ENCODE results near the gene SGO2.

SGO2 gene, protein sequence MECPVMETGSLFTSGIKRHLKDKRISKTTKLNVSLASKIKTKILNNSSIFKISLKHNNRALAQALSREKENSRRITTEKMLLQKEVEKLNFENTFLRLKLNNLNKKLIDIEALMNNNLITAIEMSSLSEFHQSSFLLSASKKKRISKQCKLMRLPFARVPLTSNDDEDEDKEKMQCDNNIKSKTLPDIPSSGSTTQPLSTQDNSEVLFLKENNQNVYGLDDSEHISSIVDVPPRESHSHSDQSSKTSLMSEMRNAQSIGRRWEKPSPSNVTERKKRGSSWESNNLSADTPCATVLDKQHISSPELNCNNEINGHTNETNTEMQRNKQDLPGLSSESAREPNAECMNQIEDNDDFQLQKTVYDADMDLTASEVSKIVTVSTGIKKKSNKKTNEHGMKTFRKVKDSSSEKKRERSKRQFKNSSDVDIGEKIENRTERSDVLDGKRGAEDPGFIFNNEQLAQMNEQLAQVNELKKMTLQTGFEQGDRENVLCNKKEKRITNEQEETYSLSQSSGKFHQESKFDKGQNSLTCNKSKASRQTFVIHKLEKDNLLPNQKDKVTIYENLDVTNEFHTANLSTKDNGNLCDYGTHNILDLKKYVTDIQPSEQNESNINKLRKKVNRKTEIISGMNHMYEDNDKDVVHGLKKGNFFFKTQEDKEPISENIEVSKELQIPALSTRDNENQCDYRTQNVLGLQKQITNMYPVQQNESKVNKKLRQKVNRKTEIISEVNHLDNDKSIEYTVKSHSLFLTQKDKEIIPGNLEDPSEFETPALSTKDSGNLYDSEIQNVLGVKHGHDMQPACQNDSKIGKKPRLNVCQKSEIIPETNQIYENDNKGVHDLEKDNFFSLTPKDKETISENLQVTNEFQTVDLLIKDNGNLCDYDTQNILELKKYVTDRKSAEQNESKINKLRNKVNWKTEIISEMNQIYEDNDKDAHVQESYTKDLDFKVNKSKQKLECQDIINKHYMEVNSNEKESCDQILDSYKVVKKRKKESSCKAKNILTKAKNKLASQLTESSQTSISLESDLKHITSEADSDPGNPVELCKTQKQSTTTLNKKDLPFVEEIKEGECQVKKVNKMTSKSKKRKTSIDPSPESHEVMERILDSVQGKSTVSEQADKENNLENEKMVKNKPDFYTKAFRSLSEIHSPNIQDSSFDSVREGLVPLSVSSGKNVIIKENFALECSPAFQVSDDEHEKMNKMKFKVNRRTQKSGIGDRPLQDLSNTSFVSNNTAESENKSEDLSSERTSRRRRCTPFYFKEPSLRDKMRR

DNA sequence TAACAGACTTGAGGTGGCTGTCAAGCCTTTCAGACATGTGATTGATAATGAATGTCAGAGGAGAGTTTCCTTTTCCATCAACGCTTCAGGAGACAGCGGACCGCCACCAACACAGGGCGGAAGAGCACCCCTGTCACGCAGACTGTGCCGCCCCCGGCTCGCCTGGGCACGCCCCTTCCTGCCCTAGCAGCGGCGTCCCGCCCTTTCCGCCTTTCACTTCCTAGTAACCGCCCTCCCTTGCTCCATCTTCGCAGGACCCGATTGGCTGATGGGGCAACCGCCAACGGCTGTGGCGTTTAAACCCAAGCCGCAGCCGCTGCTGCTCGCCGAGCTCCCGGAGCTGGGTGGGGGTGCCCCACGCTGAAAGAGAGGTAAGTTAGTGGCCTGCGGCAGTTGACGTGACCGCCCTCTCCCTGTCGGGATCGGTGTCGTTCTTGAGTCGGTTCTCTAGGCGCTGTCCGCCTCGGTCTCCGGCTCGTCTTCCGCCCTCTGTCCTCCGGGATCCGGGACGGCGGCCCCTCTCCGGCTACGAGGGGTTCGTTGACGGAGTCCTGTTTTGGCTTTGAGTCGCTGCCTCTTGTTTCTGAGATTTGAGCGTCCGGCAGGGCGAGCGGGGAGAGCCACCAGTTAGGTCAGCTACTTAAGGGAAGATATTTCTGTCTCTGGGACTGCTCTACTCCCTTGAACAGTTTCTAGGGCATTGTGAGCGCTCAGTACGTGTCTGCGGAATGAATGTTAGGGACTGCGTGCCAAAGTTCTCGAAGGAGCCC, at the start of gene SGO2:
Gene SGO2, plus strand, starts transcription at position 326 of the 770 bp plus-strand sequence. CDS start 6,769 bp downstream, outside the sequence.
- H3K27ac ChIP-seq = peak within 1 kb of the TSS; percentile 86
- TF ChIP-seq ZFX (IDR thresholded peaks at IDR 0.05) = no peak
- TF ChIP-seq, protein P1, sequence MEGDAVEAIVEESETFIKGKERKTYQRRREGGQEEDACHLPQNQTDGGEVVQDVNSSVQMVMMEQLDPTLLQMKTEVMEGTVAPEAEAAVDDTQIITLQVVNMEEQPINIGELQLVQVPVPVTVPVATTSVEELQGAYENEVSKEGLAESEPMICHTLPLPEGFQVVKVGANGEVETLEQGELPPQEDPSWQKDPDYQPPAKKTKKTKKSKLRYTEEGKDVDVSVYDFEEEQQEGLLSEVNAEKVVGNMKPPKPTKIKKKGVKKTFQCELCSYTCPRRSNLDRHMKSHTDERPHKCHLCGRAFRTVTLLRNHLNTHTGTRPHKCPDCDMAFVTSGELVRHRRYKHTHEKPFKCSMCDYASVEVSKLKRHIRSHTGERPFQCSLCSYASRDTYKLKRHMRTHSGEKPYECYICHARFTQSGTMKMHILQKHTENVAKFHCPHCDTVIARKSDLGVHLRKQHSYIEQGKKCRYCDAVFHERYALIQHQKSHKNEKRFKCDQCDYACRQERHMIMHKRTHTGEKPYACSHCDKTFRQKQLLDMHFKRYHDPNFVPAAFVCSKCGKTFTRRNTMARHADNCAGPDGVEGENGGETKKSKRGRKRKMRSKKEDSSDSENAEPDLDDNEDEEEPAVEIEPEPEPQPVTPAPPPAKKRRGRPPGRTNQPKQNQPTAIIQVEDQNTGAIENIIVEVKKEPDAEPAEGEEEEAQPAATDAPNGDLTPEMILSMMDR (conservative IDR thresholded peaks at IDR 0.05) = no peak

DNA sequence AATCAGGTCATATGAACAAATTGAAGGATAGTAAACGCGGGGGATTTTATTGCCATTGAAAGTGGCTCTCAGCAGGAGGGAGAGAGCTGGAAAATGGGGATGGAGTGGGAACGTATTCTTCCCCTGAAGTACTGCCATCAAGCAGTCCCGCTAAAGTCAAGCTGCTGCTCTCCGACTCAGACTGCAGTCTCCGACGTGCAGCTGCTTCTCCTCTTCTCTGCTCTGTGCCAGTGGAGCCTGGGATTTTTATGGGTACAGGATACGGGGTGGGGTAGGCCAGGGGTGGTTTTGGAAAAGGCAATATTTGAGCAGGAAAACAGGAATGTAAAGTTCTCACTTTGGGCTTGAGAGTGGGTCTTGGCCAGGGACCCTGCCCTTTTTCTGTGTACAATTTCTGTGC, 49.2 kb upstream of the SGO2 start:
- TF ChIP-seq, protein P1 (conservative IDR thresholded peaks at IDR 0.05) = no peak
- TF ChIP-seq ZFX (IDR thresholded peaks at IDR 0.05) = no peak
- H3K27ac ChIP-seq = no peak overlapping the region

DNA sequence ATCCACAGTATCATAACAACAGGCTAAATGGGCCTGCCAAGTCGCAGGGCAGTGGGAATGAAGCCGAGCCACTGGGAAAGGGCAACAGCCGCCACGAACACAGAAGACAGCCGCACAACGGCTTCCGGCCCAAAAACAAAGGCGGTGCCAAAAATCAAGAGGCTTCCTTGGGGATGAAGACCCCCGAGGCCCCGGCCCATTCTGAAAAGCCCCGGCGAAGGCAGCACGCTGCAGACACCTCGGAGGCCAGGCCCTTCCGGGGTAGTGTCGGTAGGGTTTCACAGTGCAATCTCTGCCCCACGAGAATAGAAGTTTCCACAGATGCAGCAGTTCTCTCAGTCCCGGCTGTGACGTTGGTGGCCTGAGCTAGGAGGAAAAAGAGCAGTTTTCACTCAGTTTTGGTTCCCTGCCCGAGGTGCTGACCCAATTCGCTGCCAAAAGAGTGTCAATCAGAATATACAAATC, 48.3 kb upstream of the SGO2 start:
- TF ChIP-seq ZFX (IDR thresholded peaks at IDR 0.05) = no peak
- TF ChIP-seq, protein P1 (conservative IDR thresholded peaks at IDR 0.05) = no peak
- no peak overlapping the region for H3K27ac ChIP-seq

DNA sequence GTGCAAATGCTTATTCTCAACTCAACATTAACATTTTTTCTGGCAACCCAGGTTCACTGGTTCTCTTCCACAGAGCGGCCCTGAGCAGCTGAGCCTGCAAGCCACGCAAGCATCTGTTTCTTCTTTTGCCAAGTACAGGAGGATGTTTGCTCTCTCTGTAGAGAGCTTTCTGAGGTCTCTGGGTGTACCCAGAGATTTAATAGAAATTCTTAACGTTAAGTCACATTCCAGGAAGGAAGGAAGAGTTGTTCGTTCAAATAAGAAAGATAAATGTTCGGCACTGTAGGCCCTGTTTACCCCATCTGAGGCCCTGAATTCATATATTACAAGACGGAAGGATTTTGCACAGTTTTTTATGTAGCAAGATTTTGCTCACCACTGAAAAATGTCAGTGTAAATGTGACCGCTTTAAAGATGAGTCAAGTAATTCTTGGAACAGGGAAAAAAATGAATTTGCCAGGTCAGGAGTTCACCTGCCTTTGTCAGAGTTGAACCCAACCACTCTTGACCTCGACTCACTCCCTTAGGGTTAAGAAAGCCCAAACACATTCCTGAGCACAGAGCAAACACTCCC, 46.2 kb upstream of the SGO2 start:
- H3K27ac ChIP-seq = no peak overlapping the region
- TF ChIP-seq, protein P1 (conservative IDR thresholded peaks at IDR 0.05) = no peak
- no peak for TF ChIP-seq ZFX (IDR thresholded peaks at IDR 0.05)

DNA sequence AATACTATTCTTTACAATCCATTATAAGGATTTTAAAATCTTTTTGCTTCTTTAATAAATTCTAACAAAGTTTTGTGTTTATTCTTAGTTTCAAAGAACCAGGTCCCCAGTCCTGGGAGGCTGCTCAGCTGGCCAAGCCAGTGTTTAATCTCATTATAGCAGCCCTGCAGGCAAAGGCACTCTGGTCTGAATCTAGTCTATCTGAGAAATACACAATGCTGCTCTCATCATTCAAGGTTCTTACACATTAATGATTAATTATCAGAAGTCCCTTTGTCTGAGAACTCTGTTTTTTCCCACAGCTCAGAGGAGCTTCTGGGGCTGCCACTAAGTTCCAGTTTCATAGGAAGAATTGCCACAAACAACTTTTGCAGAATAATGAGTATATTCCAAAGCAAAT, 43.8 kb upstream of the SGO2 start:
- TF ChIP-seq, protein P1 (conservative IDR thresholded peaks at IDR 0.05) = no peak
- TF ChIP-seq ZFX (IDR thresholded peaks at IDR 0.05) = no peak

DNA sequence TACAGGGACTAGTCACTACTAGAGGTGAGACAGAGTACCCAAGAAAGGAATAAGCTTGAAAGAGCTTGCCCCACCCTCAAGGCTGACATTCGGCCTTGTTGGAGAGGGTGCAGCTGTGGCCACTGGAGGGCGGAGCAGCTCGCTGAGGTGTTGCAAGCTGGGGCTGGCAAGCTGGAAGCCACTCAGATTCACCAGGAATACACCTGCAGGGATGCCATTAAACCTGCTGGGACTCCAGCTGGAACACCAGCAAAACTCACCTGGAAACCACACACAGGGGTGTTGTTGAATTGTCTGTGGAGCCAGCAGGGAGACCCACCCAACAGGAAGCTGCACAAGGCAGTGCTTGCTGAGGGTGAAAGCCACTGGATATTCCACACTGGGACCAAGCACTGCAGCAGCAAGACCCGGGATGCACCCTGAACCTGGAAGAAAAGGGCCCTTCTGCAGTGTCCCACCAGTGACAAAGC, 42.2 kb upstream of the SGO2 start:
- TF ChIP-seq, protein P1 (conservative IDR thresholded peaks at IDR 0.05) = peak; percentile 71
- no peak for TF ChIP-seq ZFX (IDR thresholded peaks at IDR 0.05)
- H3K27ac ChIP-seq = no peak overlapping the region

More for the DNA sequence above, 43.8 kb upstream of the SGO2 start:
- no peak overlapping the region for H3K27ac ChIP-seq
